ENCODE data around the gene HSPB6. TPM values are rescaled to one million over a fixed set of nuclear protein-coding genes. Genes with fewer than 3 reads are reported as not detected.

Gene HSPB6
- total and polyA plus RNA-seq, 2 of the 8 experiments (the other 6 are each of a cell fraction or from before 2014, with no cell fraction given): 0.91 TPM; not detected in 1

Other genes with a start within 250 kb of the HSPB6 start
- 286 and 290 TPM in 2 replicates for gene DMKN, start 243.4 kb downstream of the HSPB6 start, total RNA-seq (2021; fragmentation: NEBNext Ultra II Directional; extraction: Animal tissue kit (Norgen Biotek cat#: 25700))
- gene DMKN, start 243.4 kb downstream of the HSPB6 start, polyA plus RNA-seq (2011; rRNA removed): 330 and 379 TPM in 2 replicates
- not detected in 2 replicates for gene SBSN, start 228.7 kb downstream of the HSPB6 start, total RNA-seq (2021; fragmentation: NEBNext Ultra II Directional; extraction: Animal tissue kit (Norgen Biotek cat#: 25700))
- not detected in 2 replicates for gene SBSN, start 228.7 kb downstream of the HSPB6 start, polyA plus RNA-seq (2011; rRNA removed)
- not detected in 2 replicates for gene GAPDHS, start 223.6 kb downstream of the HSPB6 start, total RNA-seq (2021; fragmentation: NEBNext Ultra II Directional; extraction: Animal tissue kit (Norgen Biotek cat#: 25700))
- 0.26 and 0.47 TPM in 2 replicates for gene GAPDHS, start 223.6 kb downstream of the HSPB6 start, polyA plus RNA-seq (2011; rRNA removed)
- gene TMEM147, start 211.4 kb downstream of the HSPB6 start, total RNA-seq (2021; fragmentation: NEBNext Ultra II Directional; extraction: Animal tissue kit (Norgen Biotek cat#: 25700)): 157 and 159 TPM in 2 replicates
- gene TMEM147, start 211.4 kb downstream of the HSPB6 start, polyA plus RNA-seq (2011; rRNA removed): 372 and 418 TPM in 2 replicates
- gene ATP4A, start 193.4 kb downstream of the HSPB6 start, total RNA-seq (2021; fragmentation: NEBNext Ultra II Directional; extraction: Animal tissue kit (Norgen Biotek cat#: 25700)): 0.31 and 0.50 TPM in 2 replicates
- 1.2 and 1.4 TPM in 2 replicates for gene ATP4A, start 193.4 kb downstream of the HSPB6 start, polyA plus RNA-seq (2011; rRNA removed)
- gene PMIS2, start 170.9 kb downstream of the HSPB6 start, total RNA-seq (2021; fragmentation: NEBNext Ultra II Directional; extraction: Animal tissue kit (Norgen Biotek cat#: 25700)): not detected in 2 replicates
- gene PMIS2, start 170.9 kb downstream of the HSPB6 start, polyA plus RNA-seq (2011; rRNA removed): 0.25 TPM in 1 of 2 replicates, not detected in the other
- gene HAUS5, start 144.3 kb downstream of the HSPB6 start, total RNA-seq (2021; fragmentation: NEBNext Ultra II Directional; extraction: Animal tissue kit (Norgen Biotek cat#: 25700)): 18.9 and 25.7 TPM in 2 replicates
- gene HAUS5, start 144.3 kb downstream of the HSPB6 start, polyA plus RNA-seq (2011; rRNA removed): 13.8 and 20.1 TPM in 2 replicates
- 80.8 and 83.3 TPM in 2 replicates for gene RBM42, start 128.0 kb downstream of the HSPB6 start, total RNA-seq (2021; fragmentation: NEBNext Ultra II Directional; extraction: Animal tissue kit (Norgen Biotek cat#: 25700))
- 59.8 and 83.6 TPM in 2 replicates for gene RBM42, start 128.0 kb downstream of the HSPB6 start, polyA plus RNA-seq (2011; rRNA removed)
- gene ETV2, start 115.3 kb downstream of the HSPB6 start, total RNA-seq (2021; fragmentation: NEBNext Ultra II Directional; extraction: Animal tissue kit (Norgen Biotek cat#: 25700)): 0.88 and 1.8 TPM in 2 replicates
- gene ETV2, start 115.3 kb downstream of the HSPB6 start, polyA plus RNA-seq (2011; rRNA removed): 1.3 and 2.3 TPM in 2 replicates
- gene COX6B1, start 108.7 kb downstream of the HSPB6 start, total RNA-seq (2021; fragmentation: NEBNext Ultra II Directional; extraction: Animal tissue kit (Norgen Biotek cat#: 25700)): 436 and 437 TPM in 2 replicates
- 884 and 1,052 TPM in 2 replicates for gene COX6B1, start 108.7 kb downstream of the HSPB6 start, polyA plus RNA-seq (2011; rRNA removed)
- gene UPK1A, start 90.5 kb downstream of the HSPB6 start, total RNA-seq (2021; fragmentation: NEBNext Ultra II Directional; extraction: Animal tissue kit (Norgen Biotek cat#: 25700)): 0.56 and 0.61 TPM in 2 replicates
- 9.8 and 9.9 TPM in 2 replicates for gene UPK1A, start 90.5 kb downstream of the HSPB6 start, polyA plus RNA-seq (2011; rRNA removed)
- gene ZBTB32, start 52.5 kb downstream of the HSPB6 start, total RNA-seq (2021; fragmentation: NEBNext Ultra II Directional; extraction: Animal tissue kit (Norgen Biotek cat#: 25700)): 0.42 and 0.50 TPM in 2 replicates
- gene ZBTB32, start 52.5 kb downstream of the HSPB6 start, polyA plus RNA-seq (2011; rRNA removed): 0.11 and 0.17 TPM in 2 replicates
- 38.6 and 41.5 TPM in 2 replicates for gene KMT2B, start 39.0 kb downstream of the HSPB6 start, total RNA-seq (2021; fragmentation: NEBNext Ultra II Directional; extraction: Animal tissue kit (Norgen Biotek cat#: 25700))
- 26.7 and 42.2 TPM in 2 replicates for gene KMT2B, start 39.0 kb downstream of the HSPB6 start, polyA plus RNA-seq (2011; rRNA removed)
- gene IGFLR1, start 14.6 kb downstream of the HSPB6 start, total RNA-seq (2021; fragmentation: NEBNext Ultra II Directional; extraction: Animal tissue kit (Norgen Biotek cat#: 25700)): 8.4 and 12.2 TPM in 2 replicates
- 28.9 and 40.3 TPM in 2 replicates for gene IGFLR1, start 14.6 kb downstream of the HSPB6 start, polyA plus RNA-seq (2011; rRNA removed)
- 15.1 and 18.5 TPM in 2 replicates for gene U2AF1L4, start 11.6 kb downstream of the HSPB6 start, total RNA-seq (2021; fragmentation: NEBNext Ultra II Directional; extraction: Animal tissue kit (Norgen Biotek cat#: 25700))
- 32.7 TPM in 2 replicates for gene U2AF1L4, start 11.6 kb downstream of the HSPB6 start, polyA plus RNA-seq (2011; rRNA removed)
- 75.3 and 80.2 TPM in 2 replicates for gene PSENEN, start 11.4 kb downstream of the HSPB6 start, total RNA-seq (2021; fragmentation: NEBNext Ultra II Directional; extraction: Animal tissue kit (Norgen Biotek cat#: 25700))
- 66.7 and 73.9 TPM in 2 replicates for gene PSENEN, start 11.4 kb downstream of the HSPB6 start, polyA plus RNA-seq (2011; rRNA removed)
- gene LIN37, start 8.5 kb downstream of the HSPB6 start, total RNA-seq (2021; fragmentation: NEBNext Ultra II Directional; extraction: Animal tissue kit (Norgen Biotek cat#: 25700)): 2.9 and 3.8 TPM in 2 replicates
- gene LIN37, start 8.5 kb downstream of the HSPB6 start, polyA plus RNA-seq (2011; rRNA removed): 8.5 and 9.8 TPM in 2 replicates
- gene PROSER3, start 1.1 kb upstream of the HSPB6 start, total RNA-seq (2021; fragmentation: NEBNext Ultra II Directional; extraction: Animal tissue kit (Norgen Biotek cat#: 25700)): 20.8 and 28.9 TPM in 2 replicates
- gene PROSER3, start 1.1 kb upstream of the HSPB6 start, polyA plus RNA-seq (2011; rRNA removed): 17.8 and 27.8 TPM in 2 replicates
- 25.0 and 25.2 TPM in 2 replicates for gene ARHGAP33, start 18.5 kb upstream of the HSPB6 start, total RNA-seq (2021; fragmentation: NEBNext Ultra II Directional; extraction: Animal tissue kit (Norgen Biotek cat#: 25700))
- gene ARHGAP33, start 18.5 kb upstream of the HSPB6 start, polyA plus RNA-seq (2011; rRNA removed): 6.5 and 11.2 TPM in 2 replicates
- not detected in 2 replicates for gene PRODH2, start 55.8 kb upstream of the HSPB6 start, total RNA-seq (2021; fragmentation: NEBNext Ultra II Directional; extraction: Animal tissue kit (Norgen Biotek cat#: 25700))
- gene PRODH2, start 55.8 kb upstream of the HSPB6 start, polyA plus RNA-seq (2011; rRNA removed): not detected in 2 replicates
- gene NPHS1, start 95.5 kb upstream of the HSPB6 start, total RNA-seq (2021; fragmentation: NEBNext Ultra II Directional; extraction: Animal tissue kit (Norgen Biotek cat#: 25700)): 0.40 and 1.4 TPM in 2 replicates
- 1.3 and 1.9 TPM in 2 replicates for gene NPHS1, start 95.5 kb upstream of the HSPB6 start, polyA plus RNA-seq (2011; rRNA removed)
- 4.6 TPM in 2 replicates for gene KIRREL2, start 99.9 kb upstream of the HSPB6 start, total RNA-seq (2021; fragmentation: NEBNext Ultra II Directional; extraction: Animal tissue kit (Norgen Biotek cat#: 25700))
- 2.4 and 3.3 TPM in 2 replicates for gene KIRREL2, start 99.9 kb upstream of the HSPB6 start, polyA plus RNA-seq (2011; rRNA removed)
- gene APLP1, start 111.5 kb upstream of the HSPB6 start, total RNA-seq (2021; fragmentation: NEBNext Ultra II Directional; extraction: Animal tissue kit (Norgen Biotek cat#: 25700)): 22.0 and 22.2 TPM in 2 replicates
- gene APLP1, start 111.5 kb upstream of the HSPB6 start, polyA plus RNA-seq (2011; rRNA removed): 19.9 and 32.4 TPM in 2 replicates
- 12.0 and 13.2 TPM in 2 replicates for gene NFKBID, start 143.5 kb upstream of the HSPB6 start, total RNA-seq (2021; fragmentation: NEBNext Ultra II Directional; extraction: Animal tissue kit (Norgen Biotek cat#: 25700))
- gene NFKBID, start 143.5 kb upstream of the HSPB6 start, polyA plus RNA-seq (2011; rRNA removed): 10.0 and 22.1 TPM in 2 replicates
- gene HCST, start 145.5 kb upstream of the HSPB6 start, total RNA-seq (2021; fragmentation: NEBNext Ultra II Directional; extraction: Animal tissue kit (Norgen Biotek cat#: 25700)): 1.1 TPM in 1 of 2 replicates, not detected in the other
- gene HCST, start 145.5 kb upstream of the HSPB6 start, polyA plus RNA-seq (2011; rRNA removed): 2.8 and 3.0 TPM in 2 replicates
- not detected in 2 replicates for gene TYROBP, start 151.3 kb upstream of the HSPB6 start, total RNA-seq (2021; fragmentation: NEBNext Ultra II Directional; extraction: Animal tissue kit (Norgen Biotek cat#: 25700))
- 0.18 and 0.19 TPM in 2 replicates for gene TYROBP, start 151.3 kb upstream of the HSPB6 start, polyA plus RNA-seq (2011; rRNA removed)
- 15.2 and 16.8 TPM in 2 replicates for gene LRFN3, start 179.3 kb upstream of the HSPB6 start, total RNA-seq (2021; fragmentation: NEBNext Ultra II Directional; extraction: Animal tissue kit (Norgen Biotek cat#: 25700))
- gene LRFN3, start 179.3 kb upstream of the HSPB6 start, polyA plus RNA-seq (2011; rRNA removed): 4.6 and 8.0 TPM in 2 replicates
- 16.0 and 16.8 TPM in 2 replicates for gene SDHAF1, start 238.2 kb upstream of the HSPB6 start, total RNA-seq (2021; fragmentation: NEBNext Ultra II Directional; extraction: Animal tissue kit (Norgen Biotek cat#: 25700))
- 21.3 and 27.7 TPM in 2 replicates for gene SDHAF1, start 238.2 kb upstream of the HSPB6 start, polyA plus RNA-seq (2011; rRNA removed)

Data from H1 (cell line).